IPS-15b (cell line): Measurements from ENCODE around the gene TNIK.

Experiments used
- H3K27me3 ChIP-seq: one replicate; pipeline ENCODE4 v1.6.1; 2013; ENCODE audit warnings: low read length; ENCODE audit not compliant: control insufficient read depth, insufficient read depth
- H3K36me3 ChIP-seq: one replicate; pipeline ENCODE4 v1.6.1; 2013; ENCODE audit warnings: low read length; ENCODE audit not compliant: control insufficient read depth, insufficient read depth
- H3K4me1 ChIP-seq: one replicate; pipeline ENCODE4 v1.6.1; 2013; ENCODE audit warnings: mild to moderate bottlenecking, low read length; ENCODE audit not compliant: control insufficient read depth, insufficient read depth
- H3K4me3 ChIP-seq: one replicate; pipeline ENCODE4 v1.5.1; 2013; ENCODE audit warnings: low read depth, low read length
- H3K9ac ChIP-seq: one replicate; pipeline ENCODE4 v1.6.1; 2013; ENCODE audit warnings: low read depth, mild to moderate bottlenecking, low read length
- H3K9me3 ChIP-seq: one replicate; pipeline ENCODE4 v1.6.1; 2013; ENCODE audit warnings: mild to moderate bottlenecking, low read length; ENCODE audit not compliant: control insufficient read depth, insufficient read depth

TNIK gene

DNA sequence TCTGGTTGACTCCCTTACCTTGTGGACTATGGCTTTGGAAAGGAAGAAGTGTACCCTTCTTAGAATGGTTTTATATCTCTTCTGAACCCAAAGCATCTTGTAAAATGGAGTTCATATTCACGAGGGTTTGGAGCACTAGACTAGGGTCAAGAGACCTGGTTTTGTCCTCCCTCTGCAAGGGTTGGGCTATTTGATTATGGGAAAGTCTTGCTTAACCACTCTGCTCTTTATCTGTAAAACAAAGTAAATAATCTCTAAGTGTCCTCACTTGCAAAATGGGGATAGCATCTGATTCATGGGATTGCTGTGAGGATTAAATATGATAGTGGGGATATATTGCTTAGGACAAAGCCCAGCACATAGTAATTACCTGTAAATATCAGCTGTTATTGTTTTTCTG is 415.8 kb downstream of the TNIK start:
- no peaks in the 10 kb centered on the region for H3K9me3 ChIP-seq
- no peaks in the 10 kb centered on the region for H3K4me1 ChIP-seq
- H3K4me3 ChIP-seq: no peak overlapping the region
- H3K27me3 ChIP-seq: no peaks in the 10 kb centered on the region
- no peak overlapping the region for H3K9ac ChIP-seq
- no peaks in the 10 kb centered on the region for H3K36me3 ChIP-seq

DNA sequence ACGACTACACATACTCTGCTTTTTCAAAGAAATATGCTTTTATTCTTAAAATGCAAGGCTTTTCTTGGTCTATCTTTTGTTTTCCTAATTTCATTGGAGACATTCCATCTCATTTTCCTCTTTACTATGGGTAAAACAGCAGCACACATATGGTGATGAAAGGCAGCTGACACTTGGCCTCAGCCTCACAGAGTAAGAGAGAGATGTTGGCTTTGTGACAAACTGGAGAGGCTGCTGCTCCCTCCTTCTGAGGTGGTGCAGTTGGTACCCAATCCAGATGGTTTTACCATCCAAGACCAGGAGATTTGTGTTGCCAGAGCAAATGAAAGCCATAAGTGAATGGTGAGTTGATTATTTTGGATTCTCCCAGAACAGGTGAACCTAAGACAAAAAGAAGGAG is 420.5 kb downstream of the TNIK start:
- H3K4me3 ChIP-seq: no peak overlapping the region
- no peaks in the 10 kb centered on the region for H3K4me1 ChIP-seq
- no peaks in the 10 kb centered on the region for H3K27me3 ChIP-seq
- no peaks in the 10 kb centered on the region for H3K36me3 ChIP-seq
- no peaks in the 10 kb centered on the region for H3K9me3 ChIP-seq
- no peak overlapping the region for H3K9ac ChIP-seq

DNA sequence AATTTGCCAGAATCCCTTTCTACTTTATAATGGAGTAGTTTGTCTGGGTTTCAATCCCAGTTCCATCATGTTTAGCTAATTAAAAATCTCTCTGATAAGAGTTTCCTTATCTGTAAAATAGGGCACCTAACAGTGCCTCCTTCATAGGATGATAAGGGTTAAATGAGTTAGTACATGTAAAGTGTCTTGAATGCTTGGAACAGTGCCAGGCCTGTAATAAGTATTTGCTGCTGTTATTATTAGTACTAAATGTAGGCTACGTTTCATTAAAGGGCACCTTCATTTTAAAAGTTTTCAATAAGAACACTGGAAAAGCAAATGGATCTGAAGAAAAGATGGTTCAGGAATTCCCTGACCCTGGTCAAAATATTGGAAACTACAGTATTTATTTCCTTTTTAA is 421.9 kb downstream of the TNIK start:
- Histone ChIP-seq H3K4me3 (no peak overlapping the region), H3K9ac (no peak overlapping the region), H3K4me1 (no peaks in the 10 kb centered on the region), H3K27me3 (no peaks in the 10 kb centered on the region), H3K9me3 (no peaks in the 10 kb centered on the region), H3K36me3 (no peaks in the 10 kb centered on the region)

DNA sequence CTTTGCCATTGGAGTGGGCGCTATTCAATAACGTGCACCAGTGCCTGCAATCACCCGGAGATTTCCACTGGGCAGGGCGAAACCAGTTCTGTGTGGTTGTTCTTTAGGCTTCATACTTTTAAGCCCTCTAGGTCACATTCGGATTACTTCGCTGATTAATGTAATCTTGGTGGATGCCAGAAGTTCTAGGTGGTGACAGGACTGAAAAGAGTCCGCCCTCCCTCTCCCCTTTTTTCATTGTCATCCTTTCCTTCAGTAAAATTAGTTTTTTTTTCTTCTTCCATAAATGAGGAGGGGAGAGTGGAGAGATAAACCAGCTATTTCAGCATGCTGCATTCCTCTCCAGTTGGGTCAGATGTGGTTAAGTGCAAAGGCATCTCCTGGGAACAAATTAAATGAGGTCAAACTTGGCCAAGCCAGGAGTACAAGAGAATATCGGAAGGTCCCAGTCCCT is 431.4 kb downstream of the TNIK start:
- no peaks in the 10 kb centered on the region for H3K36me3 ChIP-seq
- H3K4me1 ChIP-seq: peaks cover 4% of the 10 kb centered on the region
- no peaks in the 10 kb centered on the region for H3K9me3 ChIP-seq
- peak overlapping the region; percentile 50 for H3K4me3 ChIP-seq
- H3K27me3 ChIP-seq: peaks cover 36% of the 10 kb centered on the region
- H3K9ac ChIP-seq: no peak overlapping the region

DNA sequence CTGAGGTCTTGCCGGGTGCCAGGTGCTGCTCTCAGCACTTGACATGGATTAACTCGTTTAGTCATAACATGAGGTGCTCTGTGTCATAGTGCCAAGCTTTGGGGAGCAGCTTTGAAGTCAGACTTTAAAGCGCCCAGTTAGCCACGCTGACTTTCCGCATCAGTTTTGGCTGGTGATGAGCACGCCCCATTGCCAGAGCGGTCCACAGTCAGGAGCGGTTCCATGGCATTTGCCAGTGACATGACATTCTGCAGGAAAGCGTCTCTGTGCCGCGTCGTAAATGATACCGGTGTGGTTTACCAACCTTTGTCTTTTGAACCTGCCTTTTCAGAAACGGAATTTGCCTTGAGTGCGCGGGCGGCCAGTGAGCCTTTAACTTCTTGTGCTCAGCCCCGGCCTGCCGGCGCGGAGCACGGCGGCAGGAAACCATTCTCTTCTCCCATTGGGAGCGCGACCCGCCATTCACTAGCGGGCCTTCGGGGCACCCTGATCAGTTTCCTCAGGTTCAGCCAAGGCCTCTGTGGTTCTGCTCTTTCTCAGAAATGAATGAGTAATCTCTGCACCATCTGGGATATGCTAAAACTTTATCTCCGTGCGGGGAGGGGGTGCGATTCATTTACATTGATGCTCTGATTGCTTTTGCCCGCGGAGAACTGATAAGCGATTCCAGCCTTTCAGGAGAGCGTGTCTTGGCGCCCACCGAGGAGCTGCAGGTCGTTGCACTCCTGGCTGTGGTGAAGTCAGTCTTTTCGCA is 432.0 kb downstream of the TNIK start:
- H3K9ac ChIP-seq: no peak overlapping the region
- peak overlapping the region; percentile 50 for H3K4me3 ChIP-seq
- H3K4me1 ChIP-seq: peaks cover 4% of the 10 kb centered on the region
- peaks cover 36% of the 10 kb centered on the region for H3K27me3 ChIP-seq
- H3K36me3 ChIP-seq: no peaks in the 10 kb centered on the region
- no peaks in the 10 kb centered on the region for H3K9me3 ChIP-seq

DNA sequence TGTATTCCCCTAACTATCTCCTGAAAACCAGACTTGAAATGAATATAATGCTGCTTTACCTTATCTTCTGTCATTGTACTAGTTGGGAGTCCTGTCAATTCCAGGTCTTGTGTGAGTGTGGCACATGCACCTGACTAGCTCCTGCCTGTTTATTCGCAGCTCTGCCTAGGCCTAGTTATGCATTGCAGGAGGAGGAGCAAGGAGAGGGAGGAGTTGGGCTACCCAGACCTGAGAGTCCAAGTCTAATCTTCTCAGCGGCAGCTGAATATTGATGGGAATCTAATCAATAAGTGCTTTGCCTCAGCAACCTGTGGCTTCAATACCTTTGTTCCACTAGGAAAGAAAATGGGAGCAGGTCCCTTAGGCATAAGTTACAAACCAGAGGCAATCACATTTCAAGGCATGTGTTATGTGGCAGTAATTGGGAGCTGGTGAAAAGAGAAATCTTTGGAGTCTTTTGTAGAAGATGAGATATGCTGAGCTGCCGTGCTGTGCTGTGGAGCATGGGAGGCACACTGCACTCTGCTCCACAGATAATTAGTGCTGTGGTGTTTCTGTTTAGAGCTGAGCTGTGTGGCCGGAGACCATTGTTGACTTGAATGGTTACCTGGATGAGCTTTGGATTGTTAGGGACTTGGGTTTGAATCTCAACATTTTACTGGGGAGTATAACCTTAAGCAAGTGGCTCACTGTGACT is 433.5 kb downstream of the TNIK start, which contains the start of gene SLC2A2:
TSS of gene SLC2A2 (minus strand) at position 124 of the 697 bp plus-strand sequence. CDS start at position 74, 50 bp downstream.
- H3K9me3 ChIP-seq: no peaks in the 10 kb centered on the region
- peaks cover 4% of the 10 kb centered on the region for H3K4me1 ChIP-seq
- H3K4me3 ChIP-seq: no peak within 1 kb of the TSS
- H3K36me3 ChIP-seq: no peaks in the 10 kb centered on the region
- H3K9ac ChIP-seq: no peak within 1 kb of the TSS
- peaks cover 36% of the 10 kb centered on the region for H3K27me3 ChIP-seq

DNA sequence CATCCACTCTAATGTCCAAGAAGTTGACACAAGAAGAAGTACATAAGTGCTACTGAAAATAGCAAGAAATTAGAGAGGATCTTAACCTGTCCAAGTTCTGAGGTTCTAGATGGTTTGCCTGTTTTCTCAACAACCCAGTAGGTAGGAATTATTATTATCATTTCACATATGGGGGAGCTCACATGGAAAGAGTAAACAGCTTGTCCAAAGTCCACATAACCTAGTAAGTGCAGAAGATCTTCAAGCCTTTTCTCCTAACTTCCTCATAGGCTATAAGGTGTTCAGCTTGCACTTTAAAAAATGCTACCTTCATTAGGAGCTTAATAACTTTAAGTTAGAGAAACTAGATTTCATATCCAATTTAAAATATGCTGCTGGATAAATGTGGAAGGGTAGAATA is 436.6 kb downstream of the TNIK start:
- peaks cover 2% of the 10 kb centered on the region for H3K4me1 ChIP-seq
- H3K9me3 ChIP-seq: no peaks in the 10 kb centered on the region
- H3K9ac ChIP-seq: no peak overlapping the region
- H3K4me3 ChIP-seq: no peak overlapping the region
- H3K36me3 ChIP-seq: no peaks in the 10 kb centered on the region
- peaks cover 19% of the 10 kb centered on the region for H3K27me3 ChIP-seq

DNA sequence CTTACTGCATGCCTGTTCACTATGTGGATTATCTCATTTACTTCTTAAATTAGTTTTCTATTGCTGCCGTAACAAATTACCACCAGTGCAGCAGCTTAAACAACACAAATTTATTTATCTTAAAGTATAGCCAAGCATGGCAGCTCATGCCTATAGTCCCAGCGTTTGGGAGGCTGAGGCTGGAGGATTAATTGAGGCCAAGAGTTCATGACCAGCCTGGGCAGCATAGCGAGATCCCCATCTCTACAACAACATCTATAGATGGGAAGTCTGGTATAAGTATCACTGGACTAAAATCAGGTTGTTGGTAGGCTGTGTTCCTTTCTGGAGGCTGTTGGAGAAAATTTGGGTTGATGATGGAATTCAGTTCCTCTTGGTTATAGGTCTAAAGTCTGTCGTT is 438.8 kb downstream of the TNIK start:
- H3K9ac ChIP-seq: no peak overlapping the region
- H3K9me3 ChIP-seq: no peaks in the 10 kb centered on the region
- H3K27me3 ChIP-seq: no peaks in the 10 kb centered on the region
- no peak overlapping the region for H3K4me3 ChIP-seq
- no peaks in the 10 kb centered on the region for H3K36me3 ChIP-seq
- no peaks in the 10 kb centered on the region for H3K4me1 ChIP-seq

DNA sequence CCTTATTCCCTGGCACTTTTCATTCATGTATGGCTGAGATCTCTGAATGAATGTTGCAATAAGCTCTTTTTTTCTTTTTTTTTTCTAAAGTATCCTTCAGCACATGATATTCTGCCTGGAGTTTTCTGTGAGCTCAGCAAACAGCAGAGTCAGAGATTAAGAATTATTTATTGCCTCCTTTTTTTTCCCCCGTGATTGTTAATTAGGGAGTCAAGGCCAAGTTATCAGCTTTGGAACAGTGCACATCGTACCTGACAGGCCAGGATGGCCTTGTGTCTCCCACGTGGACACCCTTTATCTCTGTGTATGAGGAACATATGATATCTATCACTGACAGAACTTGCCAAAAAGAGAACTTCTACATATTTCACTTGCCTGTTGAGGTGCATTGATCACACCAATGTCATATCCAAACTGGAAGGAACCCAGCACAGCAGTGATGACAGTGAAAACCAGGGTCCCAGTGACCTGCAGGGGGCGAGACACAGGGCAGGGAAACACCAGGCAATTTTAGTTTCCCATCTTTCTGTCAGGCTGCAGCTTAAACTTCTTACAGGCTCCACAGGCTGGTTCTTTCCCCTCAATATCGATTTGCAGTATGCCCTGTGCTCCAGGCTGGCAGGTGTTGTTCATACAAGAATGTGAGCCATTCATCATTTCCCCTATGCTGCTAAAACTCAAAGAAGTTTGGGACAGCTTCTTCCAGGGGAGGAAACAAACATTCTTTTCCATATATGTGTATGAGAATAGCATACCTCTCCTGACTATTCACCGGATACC is 441.9 kb downstream of the TNIK start:
- H3K9ac ChIP-seq: no peak overlapping the region
- no peaks in the 10 kb centered on the region for H3K4me1 ChIP-seq

DNA sequence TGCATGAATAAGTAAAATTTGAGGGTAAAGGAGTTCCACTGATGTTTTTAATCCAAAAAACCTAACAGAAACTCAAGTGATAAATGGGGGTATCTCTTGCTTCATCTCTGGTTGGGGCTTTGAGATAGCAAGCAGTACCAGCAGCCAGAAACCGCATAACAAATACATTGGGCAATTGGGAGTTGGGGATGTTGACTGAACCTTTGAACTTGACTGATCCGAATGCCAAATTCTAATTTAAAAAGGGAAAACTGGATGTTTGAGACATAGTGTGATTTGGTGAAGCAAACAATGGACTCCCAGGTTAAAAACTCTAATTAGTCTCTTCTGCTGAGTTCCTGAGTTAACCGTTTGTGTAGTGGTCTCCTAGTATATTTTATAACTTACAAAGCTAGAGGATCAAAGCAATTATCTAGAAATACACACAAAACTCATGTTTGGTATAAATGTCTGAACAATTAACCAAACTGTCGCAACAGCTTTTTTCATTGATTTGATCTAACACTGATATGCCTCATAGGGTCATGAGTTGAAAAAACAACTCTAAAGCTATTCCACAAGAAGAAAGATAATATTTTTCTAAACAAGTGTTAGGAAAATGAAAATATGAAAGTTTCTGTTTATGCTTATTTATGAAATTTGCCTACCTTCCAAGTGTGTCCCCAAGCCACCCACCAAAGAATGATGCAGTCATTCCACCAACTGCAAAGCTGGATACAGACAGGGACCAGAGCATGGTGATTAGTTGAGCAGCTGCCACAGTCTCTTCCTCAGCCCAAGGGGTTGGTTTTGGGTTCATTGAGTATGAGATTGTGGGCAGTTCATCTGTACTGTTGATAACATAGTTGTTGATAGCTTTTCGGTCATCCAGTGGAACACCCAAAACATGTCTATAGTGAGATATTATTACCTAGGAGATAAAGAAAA is 446.1 kb downstream of the TNIK start:
- Histone ChIP-seq H3K9ac (no peak overlapping the region), H3K27me3 (no peaks in the 10 kb centered on the region), H3K36me3 (no peaks in the 10 kb centered on the region), H3K4me1 (no peaks in the 10 kb centered on the region), H3K4me3 (no peak overlapping the region), H3K9me3 (no peaks in the 10 kb centered on the region)

More for the DNA sequence above, 441.9 kb downstream of the TNIK start:
- Histone ChIP-seq H3K27me3 (no peaks in the 10 kb centered on the region), H3K9me3 (no peaks in the 10 kb centered on the region), H3K4me3 (no peak overlapping the region), H3K36me3 (no peaks in the 10 kb centered on the region)

DNA sequence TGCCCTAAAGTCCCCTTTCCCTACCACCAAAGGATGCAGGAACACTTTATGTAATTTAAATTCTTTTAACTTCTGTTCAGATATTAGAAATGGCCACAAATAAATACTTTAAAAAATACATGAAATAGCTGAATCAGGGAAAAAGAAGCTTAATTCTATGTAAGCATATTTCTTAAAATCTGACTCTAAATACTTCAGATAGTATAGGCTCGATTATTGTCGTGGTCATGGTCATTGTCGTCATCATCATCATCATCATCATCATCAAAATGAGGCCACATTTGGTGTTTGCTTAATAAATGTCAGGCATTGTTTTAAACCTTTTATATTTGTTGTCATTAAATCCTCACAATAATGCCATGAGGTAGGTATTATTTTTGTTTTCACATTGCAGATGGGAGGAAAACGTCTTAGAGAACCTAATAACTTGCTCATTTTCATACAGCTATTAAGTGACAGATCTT is 448.3 kb downstream of the TNIK start:
- Histone ChIP-seq H3K4me3 (no peak overlapping the region), H3K36me3 (no peaks in the 10 kb centered on the region), H3K4me1 (no peaks in the 10 kb centered on the region), H3K27me3 (no peaks in the 10 kb centered on the region), H3K9ac (no peak overlapping the region), H3K9me3 (no peaks in the 10 kb centered on the region)
